ENCODE results near the gene PPIC.
"Not testable (repeated sequence)": the region's sequence is repeated elsewhere in the genome, so short reads cannot be mapped to it uniquely, and the experiment has no call there.

The PPIC gene

GRCh38 chr5:123012321-123012720 lies 24.2 kb downstream of the PPIC start:
- no peak for DNase-seq (ENCODE audit: low read depth, low spot score)

- no peak for DNase-seq (ENCODE audit: low read depth, low spot score)
Observed at GRCh38 chr5:123007754-123008153, 28.8 kb downstream of the PPIC start.

- DNase-seq (ENCODE audit: low read depth, low spot score): no peak
Observed at GRCh38 chr5:123007182-123007581, 29.3 kb downstream of the PPIC start.

GRCh38 chr5:123001808-123002207 lies 34.7 kb downstream of the PPIC start:
- no peak for DNase-seq (ENCODE audit: low read depth, low spot score)

GRCh38 chr5:123000731-123001130 lies 35.8 kb downstream of the PPIC start:
- no peak for DNase-seq (ENCODE audit: low read depth, low spot score)

- no peak for DNase-seq (ENCODE audit: low read depth, low spot score)
Observed at GRCh38 chr5:122999947-123000563, 36.5 kb downstream of the PPIC start.

- DNase-seq (ENCODE audit: low read depth, low spot score): no peak
Observed at GRCh38 chr5:122997294-122997693, 39.2 kb downstream of the PPIC start.

GRCh38 chr5:122996091-122996490 lies 40.4 kb downstream of the PPIC start:
- no peak for DNase-seq (ENCODE audit: low read depth, low spot score)

GRCh38 chr5:122985954-122986721 lies 50.4 kb downstream of the PPIC start:
- no peak for DNase-seq (ENCODE audit: low read depth, low spot score)

GRCh38 chr5:122985006-122985700 lies 51.4 kb downstream of the PPIC start:
- no peak for DNase-seq (ENCODE audit: low read depth, low spot score)

- DNase-seq (ENCODE audit: low read depth, low spot score): no peak
Observed at GRCh38 chr5:122984425-122984824, 52.1 kb downstream of the PPIC start.

- no peak for DNase-seq (ENCODE audit: low read depth, low spot score)
Observed at GRCh38 chr5:122982376-122982775, 54.1 kb downstream of the PPIC start.

GRCh38 chr5:122981846-122982245 lies 54.7 kb downstream of the PPIC start:
- DNase-seq (ENCODE audit: low read depth, low spot score): no peak

- no peak for DNase-seq (ENCODE audit: low read depth, low spot score)
Observed at GRCh38 chr5:122978644-122979297, 57.8 kb downstream of the PPIC start.

- DNase-seq (ENCODE audit: low read depth, low spot score): no peak
Observed at GRCh38 chr5:122978068-122978467, 58.5 kb downstream of the PPIC start.

GRCh38 chr5:122977319-122977718 lies 59.2 kb downstream of the PPIC start:
- no peak for DNase-seq (ENCODE audit: low read depth, low spot score)

- not testable (repeated sequence) for DNase-seq (ENCODE audit: low read depth, low spot score)
Observed at GRCh38 chr5:122974251-122974650, 62.3 kb downstream of the PPIC start.

- DNase-seq (ENCODE audit: low read depth, low spot score): not testable (repeated sequence)
Observed at GRCh38 chr5:122973759-122974158, 62.8 kb downstream of the PPIC start.
